GM19193 (cell line): ENCODE measurements around the gene LRRC28.
A peak's percentile ranks its signal among the peaks of the same experiment; 100 is the strongest.

ENCODE experiments used
- POLR2A ChIP-seq: IDR thresholded peaks from 4 replicates; pipeline ENCODE4 v1.6.1; 2011; ENCODE audit not compliant: insufficient read depth, insufficient read length; ENCODE audit errors: extremely low read depth

The LRRC28 gene

GRCh38 chr15:99250857-99251841 is at the start of gene LRRC28:
Gene LRRC28 (plus strand): TSS chr15:99251481. CDS start chr15:99255958, 4,477 bp downstream.
- peak; percentile 92 for TF ChIP-seq POLR2A

GRCh38 chr15:99202176-99202552 is 49.1 kb upstream of the LRRC28 start:
- TF ChIP-seq POLR2A, result no peak

DNA sequence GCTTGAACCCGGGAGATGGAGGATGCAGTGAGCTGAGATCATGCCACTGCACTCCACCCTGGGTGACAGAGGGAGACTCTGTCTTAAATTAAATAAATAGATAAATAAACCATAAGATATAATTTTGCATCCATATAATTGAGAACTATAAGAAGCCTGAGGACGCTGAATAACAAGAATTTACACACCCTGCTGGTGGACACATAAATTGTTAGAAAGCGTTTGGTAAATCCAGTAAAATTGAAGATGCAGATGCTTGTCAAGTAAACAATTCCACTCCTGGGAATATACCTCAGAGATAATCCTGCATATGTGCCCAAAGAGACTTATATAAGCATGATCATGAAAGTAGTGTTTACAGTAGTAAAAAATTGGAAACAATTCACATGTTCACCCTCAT is 43.6 kb upstream of the LRRC28 start:
- TF ChIP-seq POLR2A, result no peak

GRCh38 chr15:99209326-99209725 is 42.0 kb upstream of the LRRC28 start:
- no peak for TF ChIP-seq POLR2A

- TF ChIP-seq POLR2A, result no peak
Observed at GRCh38 chr15:99210334-99210733, 40.9 kb upstream of the LRRC28 start.

GRCh38 chr15:99211926-99212325 is 39.4 kb upstream of the LRRC28 start:
- no peak for TF ChIP-seq POLR2A

DNA sequence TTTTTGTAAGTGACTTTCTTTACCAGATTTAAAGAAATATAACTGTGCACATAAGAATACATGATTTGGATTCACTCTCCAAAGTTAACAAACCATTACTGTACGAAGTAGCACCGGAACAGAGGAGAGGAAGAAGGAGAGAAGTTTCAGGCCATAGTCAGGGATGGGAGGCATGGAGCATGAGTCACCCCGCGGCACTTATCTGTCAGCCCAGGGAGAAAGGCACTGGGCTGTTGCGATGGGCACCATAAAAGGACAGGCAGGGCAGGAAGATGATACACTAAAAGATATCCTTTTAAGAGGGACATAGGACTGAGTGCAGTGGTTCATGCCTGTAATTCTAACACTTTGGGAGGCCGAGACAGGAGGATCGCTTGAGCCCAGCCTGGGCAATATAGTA is 38.9 kb upstream of the LRRC28 start:
- TF ChIP-seq POLR2A, result no peak

- no peak for TF ChIP-seq POLR2A
Observed at GRCh38 chr15:99213187-99213811, 38.0 kb upstream of the LRRC28 start.

DNA sequence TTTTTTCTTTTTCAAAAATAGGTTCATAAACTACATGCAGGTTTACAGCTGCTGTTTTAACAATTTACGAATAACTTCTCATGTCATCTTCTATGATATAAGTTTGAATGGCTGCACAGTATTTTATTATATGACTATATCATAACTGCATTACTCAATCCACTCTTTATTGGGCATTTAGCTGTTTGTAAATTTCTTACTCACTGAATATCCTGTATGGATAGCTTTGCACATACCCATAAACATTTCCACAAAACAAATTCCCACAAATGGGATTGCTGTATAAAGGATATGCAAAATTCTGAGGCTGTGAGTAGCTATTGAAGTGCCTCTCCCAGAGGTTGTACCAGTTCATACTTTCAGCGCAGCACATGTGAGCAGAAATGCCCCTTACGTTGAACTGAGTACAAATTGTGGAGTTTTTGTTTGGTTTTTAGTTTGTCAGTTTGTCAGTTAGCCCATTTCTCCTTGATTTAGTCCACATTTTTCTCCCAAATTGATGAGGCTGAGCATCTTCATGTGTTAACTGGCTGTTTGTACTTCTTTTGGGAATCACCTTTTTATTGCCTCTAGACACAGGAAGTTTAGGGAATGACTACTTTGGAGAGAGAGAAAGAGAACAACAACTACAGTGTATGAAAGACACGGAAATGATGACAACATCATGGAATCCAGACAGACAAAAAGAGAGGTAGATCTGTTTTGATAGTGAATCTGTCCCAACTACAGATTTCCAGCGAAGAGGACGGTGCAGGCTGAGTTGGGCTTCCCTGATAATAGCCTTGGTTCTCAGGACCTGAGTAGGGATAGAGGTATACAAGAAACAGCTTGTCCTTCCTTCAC is 26.7 kb upstream of the LRRC28 start:
- no peak for TF ChIP-seq POLR2A

DNA sequence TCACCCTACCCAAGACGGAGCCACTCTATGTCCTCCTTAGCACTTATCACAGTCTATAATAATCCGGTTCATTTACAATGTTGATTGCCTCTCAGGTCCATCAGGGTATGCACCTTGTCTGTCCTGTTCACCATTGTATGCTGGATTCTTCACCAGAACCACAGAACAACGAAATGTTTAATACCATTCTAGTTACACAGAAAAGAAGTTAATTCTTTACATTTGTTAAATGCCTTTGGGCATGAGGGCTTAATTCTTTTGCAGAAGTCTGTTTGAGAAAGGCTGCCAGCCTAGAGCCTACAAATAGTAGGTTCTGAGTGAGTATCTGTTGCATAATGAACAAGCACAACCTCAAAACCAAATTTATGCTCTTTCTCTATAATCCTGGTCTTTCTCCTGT is 24.5 kb upstream of the LRRC28 start:
- TF ChIP-seq POLR2A, result no peak

DNA sequence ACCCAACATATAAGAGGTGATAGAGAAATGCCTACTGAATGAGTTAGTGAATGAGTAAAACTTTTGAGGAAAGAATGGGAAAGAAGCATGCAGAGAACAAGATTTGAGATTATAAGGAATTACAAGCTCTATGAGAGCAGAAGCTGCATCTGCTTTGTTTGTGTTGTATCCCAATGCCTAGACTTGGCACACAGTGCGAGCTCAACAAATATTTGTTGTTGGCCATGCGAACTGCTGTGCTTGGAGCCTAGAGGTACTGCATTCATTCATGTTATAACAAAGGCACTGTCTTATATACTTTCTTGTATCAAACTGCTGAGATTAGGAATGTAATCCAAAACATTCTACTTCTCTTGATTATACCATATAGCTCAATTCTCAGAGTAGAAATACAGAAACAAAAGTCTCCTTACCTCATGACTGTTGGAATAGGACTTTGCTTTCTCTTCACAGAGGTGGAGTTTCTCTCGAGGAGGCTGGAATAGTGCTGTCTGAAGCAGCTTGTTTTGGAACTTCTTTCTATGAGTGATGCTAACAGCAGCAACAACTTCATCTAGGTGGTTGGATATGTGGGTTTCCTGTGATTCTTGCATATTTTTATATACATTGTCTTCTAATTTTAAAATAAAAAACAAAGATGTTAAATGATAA is 23.0 kb upstream of the LRRC28 start:
- no peak for TF ChIP-seq POLR2A

GRCh38 chr15:99230867-99231266 is 20.4 kb upstream of the LRRC28 start:
- TF ChIP-seq POLR2A, result no peak

- TF ChIP-seq POLR2A, result no peak
Observed at GRCh38 chr15:99232740-99233139, 18.5 kb upstream of the LRRC28 start.

- no peak for TF ChIP-seq POLR2A
Observed at GRCh38 chr15:99238849-99239248, 12.4 kb upstream of the LRRC28 start.

GRCh38 chr15:99239545-99240198 is 11.6 kb upstream of the LRRC28 start:
- no peak for TF ChIP-seq POLR2A

DNA sequence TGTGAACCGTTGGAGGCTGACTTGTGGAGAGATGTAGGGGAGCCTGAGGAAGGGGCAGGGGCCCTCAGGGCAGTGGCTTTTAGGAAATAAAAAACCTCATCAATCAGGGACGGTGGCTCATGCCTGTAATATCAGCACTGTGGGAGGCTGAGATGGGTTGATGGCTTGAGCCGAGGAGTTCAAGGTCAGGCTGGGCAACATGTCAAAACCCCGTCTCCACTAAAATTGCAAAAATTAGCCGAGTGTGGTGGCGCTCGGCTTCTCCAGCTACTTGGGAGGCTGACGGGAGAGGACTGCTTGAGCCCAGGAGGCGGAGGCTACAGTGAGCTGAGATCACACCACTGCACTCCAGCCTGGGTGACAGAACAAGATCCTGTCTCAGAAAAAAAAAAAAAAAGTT is 9.5 kb upstream of the LRRC28 start:
- TF ChIP-seq POLR2A, result no peak
